Measurements from ENCODE around the gene VMAC.
"Not testable (repeated sequence)": the region's sequence is repeated elsewhere in the genome, so short reads cannot be mapped to it uniquely, and the experiment has no call there.

The VMAC gene

DNA sequence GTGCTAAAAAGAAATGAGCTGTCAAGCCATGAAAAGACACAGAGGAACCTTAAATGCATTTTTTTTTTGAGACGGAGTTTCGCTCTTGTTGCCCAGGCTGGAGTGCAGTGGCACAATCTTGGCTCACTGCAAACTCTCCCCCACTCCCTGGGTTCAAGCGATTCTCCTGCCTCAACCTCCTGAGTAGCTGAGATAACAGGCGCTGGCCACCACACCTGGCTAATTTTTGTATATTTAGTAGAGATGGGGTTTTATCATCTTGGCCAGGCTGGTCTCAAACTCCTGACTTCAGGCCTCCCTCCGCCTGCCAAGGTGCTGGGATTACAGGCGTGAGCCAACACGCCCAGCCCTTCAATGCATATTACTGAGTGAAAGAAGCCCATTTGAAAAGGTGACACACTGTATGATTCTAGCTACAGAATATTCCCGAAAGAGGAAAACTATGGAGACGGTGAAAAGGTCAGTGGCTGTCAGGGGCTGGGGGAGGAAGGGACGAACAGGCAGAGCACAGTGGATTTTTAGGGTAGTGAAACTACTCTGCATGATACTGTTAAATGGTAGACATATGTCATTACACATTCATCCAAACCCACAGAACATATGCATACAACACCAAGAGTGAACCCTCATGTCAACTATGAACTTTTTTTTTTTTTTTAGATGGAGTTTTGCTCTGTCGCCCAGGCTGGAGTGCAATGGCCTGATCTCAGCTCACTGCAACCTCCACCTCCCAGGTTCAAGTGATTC is 20.4 kb upstream of the VMAC start:
- DNase-seq (ENCODE audit: low spot score), result not testable (repeated sequence)

DNA sequence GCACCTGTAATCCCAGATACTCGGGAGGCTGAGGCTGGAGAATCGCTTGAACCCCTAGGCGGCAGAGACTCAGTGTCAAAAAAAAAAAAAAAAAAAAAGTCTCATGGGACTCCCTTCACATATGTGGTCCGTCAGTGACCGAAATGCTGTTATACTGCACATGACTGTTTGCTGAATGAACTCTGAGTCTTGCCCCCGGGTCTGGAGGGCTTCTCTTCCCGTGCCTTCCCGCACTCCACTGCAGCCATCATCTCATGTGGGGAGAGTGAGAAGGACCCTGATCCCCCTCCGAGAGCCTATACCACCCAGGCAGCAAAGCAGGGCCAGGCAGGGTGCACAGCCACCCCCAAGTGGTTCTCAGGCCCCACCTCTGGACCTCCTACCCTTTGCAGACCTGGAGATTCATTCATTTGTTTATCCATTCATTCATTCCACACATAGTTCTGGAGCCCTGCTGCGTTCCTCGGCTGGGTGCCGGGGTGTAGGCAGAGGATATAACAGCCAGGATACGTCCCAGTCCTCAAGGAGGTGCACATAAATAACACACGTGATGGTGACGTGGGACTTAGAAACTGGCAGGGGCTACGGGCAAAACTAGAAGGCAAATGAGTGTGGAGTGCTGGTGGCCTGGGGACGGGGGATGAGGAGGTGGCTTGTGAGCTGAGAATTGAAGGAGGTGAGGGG is 15.2 kb upstream of the VMAC start:
- peak; percentile 57 for DNase-seq (ENCODE audit: low spot score)

DNA sequence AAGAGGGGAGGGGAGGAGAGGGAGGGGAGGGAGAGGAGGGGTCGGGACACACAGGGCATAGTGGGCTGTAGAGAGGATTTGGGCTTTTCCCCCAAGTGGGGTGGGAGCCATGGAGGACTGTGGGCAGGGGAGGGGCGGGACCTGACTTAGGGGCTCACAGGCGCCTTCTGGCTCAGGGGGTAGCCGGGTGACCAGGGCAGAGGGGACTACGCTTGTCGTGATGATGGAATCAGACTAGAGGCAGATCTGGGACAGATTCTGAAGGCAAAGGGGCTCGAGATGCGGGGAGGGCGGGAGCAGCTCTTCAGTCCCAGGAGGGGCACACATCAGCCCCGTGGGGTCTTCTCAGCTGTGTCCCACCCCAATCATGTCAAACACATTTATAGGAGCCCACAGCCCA is 14.6 kb upstream of the VMAC start:
- DNase-seq (ENCODE audit: low spot score), result no peak

DNA sequence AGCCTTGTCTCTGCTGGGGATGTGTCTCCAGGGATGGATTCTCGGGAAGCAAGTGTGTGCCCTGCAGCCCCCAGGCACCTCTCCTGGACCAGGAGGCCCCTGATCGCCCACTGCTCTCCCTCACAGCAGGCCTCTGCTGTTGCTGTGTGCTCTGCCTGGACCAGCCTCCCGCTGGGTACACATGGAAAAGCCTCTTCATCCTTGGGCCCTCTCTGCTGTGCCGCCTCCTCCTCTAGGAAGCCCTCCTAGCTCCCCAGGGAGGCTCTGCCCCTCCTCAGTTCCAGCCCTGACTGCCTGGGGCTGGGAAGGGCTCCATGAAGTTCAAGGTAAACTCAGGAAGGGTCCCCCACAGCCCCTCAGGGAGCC is 13.1 kb upstream of the VMAC start:
- DNase-seq (ENCODE audit: low spot score), result no peak

- peak; percentile 79 for DNase-seq (ENCODE audit: low spot score)
These were observed 12.5 kb upstream of the VMAC start for GRCh38 chr19:5891938-5892771.

DNA sequence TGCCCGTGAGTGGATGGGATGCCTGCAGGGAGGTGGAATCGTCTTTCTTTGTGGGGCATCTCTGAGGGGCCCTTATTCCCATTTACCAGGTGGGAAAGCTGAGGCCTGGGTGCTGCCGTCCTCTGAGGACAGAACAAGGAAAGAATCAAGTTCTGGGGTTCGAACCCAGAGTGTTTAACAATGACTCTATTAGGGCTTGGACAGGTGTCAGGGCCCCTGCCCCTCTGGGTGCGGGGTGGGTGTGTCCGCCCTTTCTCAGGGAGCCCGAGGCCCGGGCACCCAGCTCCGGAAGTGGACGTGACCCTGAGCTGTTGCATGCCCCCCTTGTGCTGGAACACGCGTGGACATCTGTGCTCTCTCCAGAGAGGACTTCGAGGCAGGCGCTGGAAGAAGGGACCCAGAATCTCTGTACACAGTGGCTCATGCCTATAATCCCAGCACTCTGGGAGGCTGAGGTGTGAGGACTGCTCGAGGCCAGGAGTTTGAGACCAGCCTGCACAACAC is 11.8 kb upstream of the VMAC start:
- DNase-seq (ENCODE audit: low spot score), result no peak

DNA sequence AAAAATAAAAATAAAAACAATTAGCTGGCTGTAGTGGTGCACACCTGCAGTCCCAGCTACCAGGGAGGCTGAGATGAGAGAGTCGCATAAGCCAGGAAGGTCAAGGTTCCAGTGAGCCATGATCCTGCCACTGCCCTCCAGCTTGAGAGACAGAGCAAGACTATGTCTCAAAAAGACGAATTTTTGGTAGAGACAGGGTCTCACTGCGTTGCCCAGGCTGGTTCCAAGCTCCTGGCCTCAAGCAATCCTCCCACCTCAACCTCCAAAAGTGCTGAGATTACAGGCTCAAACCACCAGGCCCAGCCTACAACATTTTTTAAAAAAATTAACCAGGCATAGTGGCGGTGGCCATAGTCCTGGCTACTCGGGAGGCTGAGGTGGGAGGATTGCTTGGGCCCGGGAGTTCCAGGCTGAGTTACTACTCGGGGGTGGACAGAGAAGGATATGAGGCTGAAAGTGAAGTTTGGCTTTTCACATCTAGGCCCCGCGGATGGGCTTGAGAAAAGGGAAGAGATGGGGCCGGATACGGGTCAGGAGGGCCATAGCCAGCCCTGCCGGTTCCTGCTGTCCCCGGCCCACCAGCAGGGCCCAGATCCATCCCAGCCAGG is 11.3 kb upstream of the VMAC start:
- no peak for DNase-seq (ENCODE audit: low spot score)

DNA sequence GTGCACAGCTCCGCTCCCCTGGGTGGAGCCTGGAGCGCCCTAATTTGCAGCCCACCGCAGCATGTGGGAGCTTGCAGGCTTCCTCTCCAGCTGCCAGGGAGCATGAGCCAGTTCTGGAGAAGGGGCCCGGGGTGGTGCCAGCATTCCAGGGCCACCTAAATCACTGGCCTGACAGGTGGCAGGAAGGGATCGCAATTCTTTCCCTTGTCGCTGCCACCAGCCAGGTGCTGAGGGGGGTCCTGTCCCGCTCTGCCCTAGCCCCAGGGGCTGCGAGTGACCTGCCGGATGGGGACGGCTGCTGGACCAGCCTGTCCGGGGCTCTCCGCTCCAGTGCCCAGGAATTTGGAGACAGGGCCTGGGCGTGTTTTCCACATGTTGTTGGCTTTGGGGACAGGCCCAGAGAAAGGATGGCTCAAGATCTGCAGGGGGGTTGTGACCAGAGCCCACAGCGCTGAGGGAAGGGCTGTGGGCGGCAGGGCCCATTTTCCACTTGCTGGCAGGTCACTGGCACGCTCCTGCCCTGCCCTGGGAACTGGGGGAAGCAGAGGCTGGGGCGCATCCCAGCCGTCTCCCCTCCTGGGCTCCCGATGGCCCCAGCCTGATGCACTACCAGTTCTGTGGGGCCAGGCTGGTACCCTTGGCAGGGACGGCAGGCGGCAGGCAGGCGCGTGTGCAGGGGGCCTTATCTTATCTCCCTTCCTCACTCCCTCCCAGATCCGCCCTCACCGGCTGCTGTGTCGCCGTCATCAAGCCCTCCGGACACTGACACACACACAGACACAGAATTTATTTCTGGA is 10.6 kb upstream of the VMAC start:
- DNase-seq (ENCODE audit: low spot score), result no peak

DNA sequence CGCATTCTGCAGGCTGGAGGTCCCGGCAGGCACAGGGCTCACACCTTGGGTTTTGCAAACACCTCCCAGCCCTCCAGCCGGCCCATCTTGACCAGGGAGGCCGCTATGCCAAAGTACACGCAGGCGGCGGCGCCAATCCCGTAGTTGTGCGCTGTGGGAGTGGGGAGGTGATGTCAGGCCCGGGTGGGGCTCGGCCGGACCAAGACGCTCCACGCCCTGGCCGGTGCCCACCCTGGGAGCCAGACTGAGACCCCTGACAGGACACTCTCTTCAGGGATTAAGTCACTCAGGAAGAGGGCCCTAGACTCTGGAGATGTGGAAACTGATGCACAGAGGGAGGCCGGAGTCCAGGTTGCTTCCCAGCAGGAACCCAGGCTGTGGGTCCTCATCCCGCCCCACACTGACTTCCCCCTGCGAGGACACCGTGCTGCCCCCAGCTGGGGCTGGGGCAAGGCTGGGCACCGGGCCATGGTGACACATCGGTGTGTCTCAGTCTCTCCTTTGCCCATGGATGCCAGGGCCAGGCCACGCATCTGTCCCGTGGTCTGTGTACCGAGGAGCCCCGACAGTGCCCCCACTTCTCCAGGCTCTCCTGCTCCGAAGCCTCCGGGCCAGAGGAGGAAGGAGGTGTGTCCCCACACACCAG is 9.8 kb upstream of the VMAC start:
- no peak for DNase-seq (ENCODE audit: low spot score)

DNA sequence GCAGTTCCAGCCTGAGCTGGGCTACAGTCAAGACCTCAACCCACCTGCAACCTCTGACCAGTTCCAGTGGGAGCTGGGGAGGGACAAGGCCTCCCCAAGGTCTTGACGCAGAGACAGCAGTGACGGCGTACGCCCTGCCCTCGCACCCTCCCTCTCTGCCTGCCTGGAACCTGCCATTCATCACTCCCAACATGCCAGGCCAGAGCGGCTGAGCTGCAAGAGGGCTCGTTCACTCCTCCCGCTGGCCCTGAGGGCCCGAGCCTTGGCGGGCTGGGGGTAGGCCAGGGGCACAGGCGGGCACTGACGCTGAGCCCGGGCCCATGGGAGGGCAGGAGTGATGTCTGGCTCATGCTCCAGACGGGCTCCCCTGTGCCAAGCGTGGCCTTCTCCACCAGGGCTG is 9.3 kb upstream of the VMAC start:
- no peak for DNase-seq (ENCODE audit: low spot score)

GRCh38 chr19:5895890-5896289 is 8.8 kb upstream of the VMAC start:
- no peak for DNase-seq (ENCODE audit: low spot score)

- DNase-seq (ENCODE audit: low spot score), result no peak
These were observed 8.2 kb upstream of the VMAC start for GRCh38 chr19:5896365-5897076.

DNA sequence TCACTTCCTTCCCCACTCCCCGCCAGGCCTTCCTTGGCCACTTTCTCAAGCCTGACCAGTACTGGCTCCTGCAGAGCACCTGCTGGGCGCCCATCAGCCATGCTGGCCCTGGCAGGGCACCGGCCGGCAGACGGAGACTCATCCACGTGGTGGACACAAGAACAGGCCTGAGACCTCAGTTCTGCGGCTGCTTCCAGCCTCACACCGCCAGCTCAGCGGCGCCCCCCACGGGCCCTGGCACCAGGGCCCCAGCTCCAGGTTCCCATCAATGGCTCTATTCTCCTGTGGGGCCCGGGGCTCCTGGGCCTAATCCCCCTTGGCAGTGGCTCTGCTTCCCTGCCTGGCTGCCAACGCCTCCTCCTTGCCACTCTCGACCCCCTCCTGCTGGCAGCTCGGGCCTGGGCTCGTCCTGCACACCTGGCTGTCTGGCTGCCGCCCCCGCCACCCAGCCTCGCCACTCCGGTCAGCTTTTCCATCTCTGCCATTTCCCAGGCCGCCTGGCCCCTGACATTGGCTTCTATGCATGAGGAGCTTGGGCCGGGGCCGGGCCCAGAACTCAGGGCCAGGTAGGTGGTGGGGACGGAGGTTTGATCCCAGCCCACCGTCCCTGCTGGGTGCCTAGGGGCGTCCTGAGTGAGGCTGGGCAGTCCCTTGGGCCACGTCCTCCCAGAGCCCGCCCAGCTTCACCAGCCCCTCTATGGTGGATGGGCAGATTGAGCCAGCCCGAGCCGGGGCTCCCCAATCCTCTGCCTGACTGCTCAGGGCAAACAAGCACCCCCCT is 7.3 kb upstream of the VMAC start:
- DNase-seq (ENCODE audit: low spot score), result no peak

- DNase-seq (ENCODE audit: low spot score), result no peak
These were observed 4.7 kb upstream of the VMAC start for GRCh38 chr19:5899728-5900526.

- no peak for DNase-seq (ENCODE audit: low spot score)
These were observed 3.7 kb upstream of the VMAC start for GRCh38 chr19:5900976-5901375.

DNA sequence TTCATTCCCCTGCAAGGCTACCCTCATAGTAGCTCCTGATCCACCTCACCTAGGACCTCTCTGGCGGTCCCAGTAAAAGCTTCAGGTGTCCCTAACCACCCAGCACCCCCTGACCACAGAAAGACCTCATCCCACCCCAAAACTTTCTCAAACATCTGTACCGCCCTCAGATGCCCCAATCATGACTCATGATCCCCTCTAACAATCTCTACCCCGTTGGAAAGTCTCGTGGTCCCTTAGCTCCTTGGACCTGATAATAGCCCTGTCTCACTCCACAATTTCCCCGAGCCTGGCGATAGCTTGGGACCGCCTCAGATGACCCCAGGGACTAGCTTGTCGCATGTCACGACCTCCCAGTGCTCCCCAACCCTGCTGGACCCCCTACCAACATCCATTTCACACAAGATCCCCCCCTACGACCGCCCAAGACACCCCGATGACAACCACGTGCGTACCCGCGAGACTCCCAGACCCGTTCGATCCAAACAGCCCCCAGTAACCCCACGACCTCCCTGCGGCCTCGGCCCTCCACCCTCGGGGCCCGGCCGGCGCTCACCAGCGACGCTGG is 1.5 kb upstream of the VMAC start:
- DNase-seq (ENCODE audit: low spot score), result peak; percentile 65

- peak; percentile 95 for DNase-seq (ENCODE audit: low spot score)
These were observed 884 bp upstream of the VMAC start, which contains the start of gene NDUFA11 for GRCh38 chr19:5903624-5904351. Gene NDUFA11 (minus strand): TSS chr19:5903790. CDS start chr19:5903708, 82 bp downstream.
